ENCODE measurements around the gene RANBP10. TPM values are rescaled to one million over a fixed set of nuclear protein-coding genes. Genes with fewer than 3 reads are reported as not detected.

Gene RANBP10
- total RNA-seq, 1 donor from 2014 or later, result 14.7 TPM

GRCh38 chr16:67783353-67783725 is 23.0 kb downstream of the RANBP10 start:
- no peak overlapping the region for H3K4me3 ChIP-seq
- no peak for TF ChIP-seq CTCF (IDR thresholded peaks at IDR 0.05; ENCODE audit: borderline replicate concordance)
- no peak for DNase-seq
- no peak overlapping the region for H3K27ac ChIP-seq (replicated peaks)
- no peaks in the 10 kb centered on the region for H3K9me3 ChIP-seq (replicated peaks)
- H3K27me3 ChIP-seq (ENCODE audit: low read depth), result no peaks in the 10 kb centered on the region
- intact Hi-C loops (cut with micrococcal nuclease), result no loop called here
- H3K4me1 ChIP-seq, result peaks cover 38% of the 10 kb centered on the region
- peaks cover 5% of the 10 kb centered on the region for H3K36me3 ChIP-seq

- DNase-seq, result no peak
These were observed 23.6 kb downstream of the RANBP10 start for GRCh38 chr16:67782567-67783352.

GRCh38 chr16:67781565-67781921 is 24.8 kb downstream of the RANBP10 start:
- intact Hi-C loops (cut with micrococcal nuclease), result no loop called here

More at GRCh38 chr16:67782567-67783352, 23.6 kb downstream of the RANBP10 start:
- H3K27ac ChIP-seq (replicated peaks), result no peak overlapping the region
- TF ChIP-seq CTCF (IDR thresholded peaks at IDR 0.05; ENCODE audit: borderline replicate concordance), result no peak
- H3K36me3 ChIP-seq, result peaks cover 5% of the 10 kb centered on the region
- intact Hi-C loops (cut with micrococcal nuclease), result no loop called here
- peaks cover 38% of the 10 kb centered on the region for H3K4me1 ChIP-seq
- no peaks in the 10 kb centered on the region for H3K9me3 ChIP-seq (replicated peaks)
- H3K4me3 ChIP-seq, result no peak overlapping the region
- H3K27me3 ChIP-seq (ENCODE audit: low read depth), result no peaks in the 10 kb centered on the region

GRCh38 chr16:67780847-67781564 is 25.4 kb downstream of the RANBP10 start:
- no peak overlapping the region for H3K27ac ChIP-seq (replicated peaks)
- H3K4me1 ChIP-seq, result peaks cover 38% of the 10 kb centered on the region
- no peak for DNase-seq
- no peaks in the 10 kb centered on the region for H3K27me3 ChIP-seq (ENCODE audit: low read depth)
- H3K9me3 ChIP-seq (replicated peaks), result no peaks in the 10 kb centered on the region
- no peak overlapping the region for H3K4me3 ChIP-seq
- no peak for TF ChIP-seq CTCF (IDR thresholded peaks at IDR 0.05; ENCODE audit: borderline replicate concordance)
- H3K36me3 ChIP-seq, result peaks cover 5% of the 10 kb centered on the region
- intact Hi-C loops (cut with micrococcal nuclease), result no loop called here

More at GRCh38 chr16:67781565-67781921, 24.8 kb downstream of the RANBP10 start:
- Histone ChIP-seq H3K4me1 (peaks cover 38% of the 10 kb centered on the region), H3K9me3 (replicated peaks) (no peaks in the 10 kb centered on the region), H3K4me3 (no peak overlapping the region), H3K27me3 (ENCODE audit: low read depth) (no peaks in the 10 kb centered on the region), H3K36me3 (peaks cover 5% of the 10 kb centered on the region), H3K27ac (replicated peaks) (no peak overlapping the region)
- no peak for TF ChIP-seq CTCF (IDR thresholded peaks at IDR 0.05; ENCODE audit: borderline replicate concordance)
- DNase-seq, result no peak

GRCh38 chr16:67779256-67780014 is 26.9 kb downstream of the RANBP10 start:
- H3K27ac ChIP-seq (replicated peaks), result no peak overlapping the region
- H3K4me3 ChIP-seq, result no peak overlapping the region
- peaks cover 5% of the 10 kb centered on the region for H3K36me3 ChIP-seq
- no peaks in the 10 kb centered on the region for H3K9me3 ChIP-seq (replicated peaks)
- intact Hi-C loops (cut with micrococcal nuclease), result no loop called here
- no peak for DNase-seq
- TF ChIP-seq CTCF (IDR thresholded peaks at IDR 0.05; ENCODE audit: borderline replicate concordance), result no peak
- H3K27me3 ChIP-seq (ENCODE audit: low read depth), result no peaks in the 10 kb centered on the region
- H3K4me1 ChIP-seq, result peaks cover 40% of the 10 kb centered on the region
